NCI-H2227 (cell line): ENCODE data around the gene LAMB4.

Experiments
- DNase-seq: peaks from one replicate; lab custom pipeline; 2025; ENCODE audit not compliant: unreplicated experiment; lab: John Stamatoyannopoulos, UW

LAMB4 gene

GRCh38 chr7:108142675-108143259 is 12.6 kb upstream of the LAMB4 start:
- DNase-seq, result no peak

- no peak for DNase-seq
Observed at GRCh38 chr7:108142180-108142579, 12.0 kb upstream of the LAMB4 start.

GRCh38 chr7:108140671-108141070 is 10.5 kb upstream of the LAMB4 start:
- DNase-seq, result no peak

- DNase-seq, result no peak
Observed at GRCh38 chr7:108138911-108139310, 8.8 kb upstream of the LAMB4 start.

- no peak for DNase-seq
Observed at GRCh38 chr7:108137993-108138392, 7.8 kb upstream of the LAMB4 start.

- no peak for DNase-seq
Observed at GRCh38 chr7:108137040-108137439, 6.9 kb upstream of the LAMB4 start.

- DNase-seq, result no peak
Observed at GRCh38 chr7:108136191-108136688, 6.1 kb upstream of the LAMB4 start.

GRCh38 chr7:108135446-108136190 is 5.5 kb upstream of the LAMB4 start:
- DNase-seq, result no peak

GRCh38 chr7:108134486-108134885 is 4.3 kb upstream of the LAMB4 start:
- no peak for DNase-seq

GRCh38 chr7:108132551-108133265 is 2.5 kb upstream of the LAMB4 start:
- no peak for DNase-seq

- DNase-seq, result no peak
Observed at GRCh38 chr7:108129018-108129965, 869 bp downstream of the LAMB4 start.

GRCh38 chr7:108128514-108128913 is 1.6 kb downstream of the LAMB4 start:
- DNase-seq, result no peak

- no peak for DNase-seq
Observed at GRCh38 chr7:108127461-108127860, 2.7 kb downstream of the LAMB4 start.

GRCh38 chr7:108124820-108125219 is 5.3 kb downstream of the LAMB4 start:
- no peak for DNase-seq

GRCh38 chr7:108122181-108122580 is 8.0 kb downstream of the LAMB4 start:
- DNase-seq, result peak; percentile 58

- no peak for DNase-seq
Observed at GRCh38 chr7:108120933-108121332, 9.2 kb downstream of the LAMB4 start.

GRCh38 chr7:108120196-108120595 is 10.0 kb downstream of the LAMB4 start:
- no peak for DNase-seq

GRCh38 chr7:108118959-108119358 is 11.2 kb downstream of the LAMB4 start:
- DNase-seq, result no peak

GRCh38 chr7:108114117-108114841 is 15.9 kb downstream of the LAMB4 start:
- DNase-seq, result peak; percentile 17

GRCh38 chr7:108112683-108113082 is 17.5 kb downstream of the LAMB4 start:
- peak; percentile 26 for DNase-seq
